Measurements from ENCODE around the gene FRMD6.

DNA sequence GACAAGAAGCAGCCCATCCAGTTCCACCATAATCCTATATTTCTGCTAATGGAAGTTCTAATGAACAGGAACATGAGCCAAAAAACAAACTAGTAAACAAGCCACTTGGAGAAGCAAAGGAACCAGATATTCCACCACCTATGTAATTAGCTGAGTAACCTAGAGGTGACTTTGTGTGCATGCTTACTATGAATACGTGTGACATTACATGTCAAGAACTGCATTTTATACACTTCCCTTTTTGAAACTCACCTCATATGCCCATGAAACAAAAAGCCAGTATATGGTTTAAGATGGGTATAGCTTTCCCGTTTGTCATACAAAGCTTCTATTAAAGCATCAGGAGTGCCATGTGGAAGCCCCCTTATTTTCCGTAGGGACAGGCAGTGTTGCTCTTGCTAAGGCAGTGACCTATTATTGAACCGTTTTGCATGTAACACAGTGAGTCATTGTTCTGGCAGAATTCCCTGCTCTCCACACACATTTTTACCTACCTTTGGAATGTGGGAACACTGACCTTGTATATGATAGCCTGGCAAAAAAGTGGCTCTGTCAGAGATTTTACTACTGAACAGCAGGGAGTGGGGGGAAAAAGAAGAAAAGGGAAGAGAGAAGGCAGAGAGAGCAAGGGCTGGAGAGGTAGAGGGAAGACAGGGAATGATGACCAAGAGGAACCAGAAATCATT, 34.8 kb upstream of the FRMD6 start:
- TF ChIP-seq, protein P1, sequence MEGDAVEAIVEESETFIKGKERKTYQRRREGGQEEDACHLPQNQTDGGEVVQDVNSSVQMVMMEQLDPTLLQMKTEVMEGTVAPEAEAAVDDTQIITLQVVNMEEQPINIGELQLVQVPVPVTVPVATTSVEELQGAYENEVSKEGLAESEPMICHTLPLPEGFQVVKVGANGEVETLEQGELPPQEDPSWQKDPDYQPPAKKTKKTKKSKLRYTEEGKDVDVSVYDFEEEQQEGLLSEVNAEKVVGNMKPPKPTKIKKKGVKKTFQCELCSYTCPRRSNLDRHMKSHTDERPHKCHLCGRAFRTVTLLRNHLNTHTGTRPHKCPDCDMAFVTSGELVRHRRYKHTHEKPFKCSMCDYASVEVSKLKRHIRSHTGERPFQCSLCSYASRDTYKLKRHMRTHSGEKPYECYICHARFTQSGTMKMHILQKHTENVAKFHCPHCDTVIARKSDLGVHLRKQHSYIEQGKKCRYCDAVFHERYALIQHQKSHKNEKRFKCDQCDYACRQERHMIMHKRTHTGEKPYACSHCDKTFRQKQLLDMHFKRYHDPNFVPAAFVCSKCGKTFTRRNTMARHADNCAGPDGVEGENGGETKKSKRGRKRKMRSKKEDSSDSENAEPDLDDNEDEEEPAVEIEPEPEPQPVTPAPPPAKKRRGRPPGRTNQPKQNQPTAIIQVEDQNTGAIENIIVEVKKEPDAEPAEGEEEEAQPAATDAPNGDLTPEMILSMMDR (IDR thresholded peaks at IDR 0.05) = no peak
- TF ChIP-seq ZFX (IDR thresholded peaks at IDR 0.05; ENCODE audit: borderline replicate concordance) = no peak

Data from 22Rv1 (cell line).